ENCODE data around the gene FASTKD3.
A peak's percentile ranks its signal among the peaks of the same experiment; 100 is the strongest.

FASTKD3 gene

DNA sequence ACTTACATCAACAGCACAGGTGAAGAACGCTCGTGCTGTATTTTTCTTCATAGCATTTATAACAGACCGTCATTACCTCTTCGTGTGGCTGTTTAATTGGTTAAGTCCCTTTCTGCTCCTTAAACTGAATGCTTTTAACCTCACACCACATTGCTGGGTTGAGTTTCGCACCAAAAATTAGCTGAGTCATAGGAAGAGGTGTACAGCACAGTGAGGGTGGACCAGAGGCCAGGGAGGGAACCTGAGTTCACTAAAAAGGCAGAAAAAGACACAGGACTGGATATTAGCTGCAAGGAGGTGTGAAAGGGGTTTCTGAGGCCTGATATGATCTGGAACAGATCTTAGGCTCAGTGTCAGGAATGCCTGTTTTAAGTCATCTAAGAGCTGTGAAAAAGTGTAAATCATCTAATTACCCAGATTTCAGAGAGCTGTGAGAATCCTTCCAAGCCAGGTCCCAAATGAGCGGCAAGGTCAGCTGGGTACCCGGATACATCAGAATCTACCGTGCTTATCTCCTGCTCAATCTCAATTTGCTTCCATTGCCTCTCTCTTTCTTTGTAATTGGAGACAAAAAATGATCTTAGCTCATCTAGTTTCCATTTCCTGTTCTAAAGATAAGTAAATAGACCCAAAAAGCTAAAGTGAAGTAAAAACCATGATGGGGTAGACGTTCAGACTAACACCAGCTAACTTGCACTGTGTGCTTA is 10.8 kb downstream of the FASTKD3 start:
- H3K4me3 ChIP-seq (ENCODE audit: low read depth, low read length): no peak overlapping the region
- DNase-seq (ENCODE audit: low read depth): no peak
- TF ChIP-seq, protein P1, sequence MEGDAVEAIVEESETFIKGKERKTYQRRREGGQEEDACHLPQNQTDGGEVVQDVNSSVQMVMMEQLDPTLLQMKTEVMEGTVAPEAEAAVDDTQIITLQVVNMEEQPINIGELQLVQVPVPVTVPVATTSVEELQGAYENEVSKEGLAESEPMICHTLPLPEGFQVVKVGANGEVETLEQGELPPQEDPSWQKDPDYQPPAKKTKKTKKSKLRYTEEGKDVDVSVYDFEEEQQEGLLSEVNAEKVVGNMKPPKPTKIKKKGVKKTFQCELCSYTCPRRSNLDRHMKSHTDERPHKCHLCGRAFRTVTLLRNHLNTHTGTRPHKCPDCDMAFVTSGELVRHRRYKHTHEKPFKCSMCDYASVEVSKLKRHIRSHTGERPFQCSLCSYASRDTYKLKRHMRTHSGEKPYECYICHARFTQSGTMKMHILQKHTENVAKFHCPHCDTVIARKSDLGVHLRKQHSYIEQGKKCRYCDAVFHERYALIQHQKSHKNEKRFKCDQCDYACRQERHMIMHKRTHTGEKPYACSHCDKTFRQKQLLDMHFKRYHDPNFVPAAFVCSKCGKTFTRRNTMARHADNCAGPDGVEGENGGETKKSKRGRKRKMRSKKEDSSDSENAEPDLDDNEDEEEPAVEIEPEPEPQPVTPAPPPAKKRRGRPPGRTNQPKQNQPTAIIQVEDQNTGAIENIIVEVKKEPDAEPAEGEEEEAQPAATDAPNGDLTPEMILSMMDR (IDR thresholded peaks at IDR 0.05; ENCODE audit: control insufficient read depth, extremely low read depth, insufficient read depth): no peak

DNA sequence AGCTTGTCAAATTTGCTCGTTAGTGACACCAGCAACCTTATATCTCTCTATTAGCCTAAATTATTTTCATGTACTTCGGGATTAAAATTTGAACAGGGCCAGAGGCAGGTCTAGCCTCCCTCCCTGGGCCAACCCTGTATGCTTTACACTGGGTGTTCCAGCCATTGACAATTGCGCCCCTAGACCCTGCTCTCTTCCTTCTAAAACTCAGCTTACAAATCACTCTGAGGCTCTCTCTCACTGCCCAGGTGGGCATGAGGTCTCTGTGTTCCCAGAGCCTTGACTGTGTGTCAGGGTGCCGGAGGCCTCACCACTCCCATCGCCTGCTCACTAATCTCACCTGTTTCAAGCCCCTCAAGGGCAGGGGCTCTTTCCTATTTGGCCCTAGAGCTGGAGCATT is 11.5 kb downstream of the FASTKD3 start:
- no peak for DNase-seq (ENCODE audit: low read depth)
- H3K4me3 ChIP-seq (ENCODE audit: low read depth, low read length): no peak overlapping the region
- TF ChIP-seq, protein P1 (IDR thresholded peaks at IDR 0.05; ENCODE audit: control insufficient read depth, extremely low read depth, insufficient read depth): no peak

GRCh38 chr5:7856855-7857254 is 12.0 kb downstream of the FASTKD3 start:
- H3K4me3 ChIP-seq (ENCODE audit: low read depth, low read length): no peak overlapping the region
- DNase-seq (ENCODE audit: low read depth): no peak
- TF ChIP-seq, protein P1 (IDR thresholded peaks at IDR 0.05; ENCODE audit: control insufficient read depth, extremely low read depth, insufficient read depth): peak; percentile 85

- TF ChIP-seq, protein P1 (IDR thresholded peaks at IDR 0.05; ENCODE audit: control insufficient read depth, extremely low read depth, insufficient read depth): no peak
Observed at GRCh38 chr5:7855611-7856010, 13.2 kb downstream of the FASTKD3 start.

DNA sequence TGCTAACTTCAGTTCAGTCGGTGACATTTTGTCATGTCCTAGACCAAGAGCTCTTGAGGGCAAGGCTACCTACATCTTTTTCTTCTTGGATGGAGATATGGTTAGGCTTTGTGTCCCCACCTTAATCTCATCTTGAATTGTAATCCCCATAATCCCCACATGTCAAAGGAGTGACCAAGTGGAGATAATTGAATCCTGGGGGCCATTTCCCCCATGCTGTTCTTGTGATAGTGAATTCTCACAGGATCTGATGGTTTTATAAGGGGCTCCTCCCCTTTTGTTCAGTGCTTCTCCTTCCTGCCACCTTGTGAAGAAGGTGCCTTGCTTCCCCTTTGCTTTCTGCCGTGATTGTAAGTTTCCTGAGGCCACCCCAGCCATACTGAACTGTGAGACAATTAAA is 15.8 kb downstream of the FASTKD3 start:
- H3K4me3 ChIP-seq (ENCODE audit: low read depth, low read length): no peak overlapping the region
- no peak for DNase-seq (ENCODE audit: low read depth)
- TF ChIP-seq, protein P1 (IDR thresholded peaks at IDR 0.05; ENCODE audit: control insufficient read depth, extremely low read depth, insufficient read depth): no peak

More at GRCh38 chr5:7855611-7856010, 13.2 kb downstream of the FASTKD3 start:
- H3K4me3 ChIP-seq (ENCODE audit: low read depth, low read length): no peak overlapping the region
- no peak for DNase-seq (ENCODE audit: low read depth)

GRCh38 chr5:7852542-7852941 is 16.3 kb downstream of the FASTKD3 start:
- TF ChIP-seq, protein P1 (IDR thresholded peaks at IDR 0.05; ENCODE audit: control insufficient read depth, extremely low read depth, insufficient read depth): no peak
- H3K4me3 ChIP-seq (ENCODE audit: low read depth, low read length): no peak overlapping the region
- DNase-seq (ENCODE audit: low read depth): no peak
